BLaER1 (cell line): Measurements from ENCODE around the gene SYT9.

ENCODE experiments used
- H3K27ac ChIP-seq: shearing (Covaris generic); formaldehyde crosslinking; 2 replicates; pipeline ENCODE4 v1.8.1; 2022
- H3K27me3 ChIP-seq: shearing (Covaris generic); formaldehyde crosslinking; 2 replicates; pipeline ENCODE4 v1.8.1; 2022
- H3K36me3 ChIP-seq: shearing (Covaris generic); formaldehyde crosslinking; 2 replicates; pipeline ENCODE4 v1.8.1; 2022
- H3K4me1 ChIP-seq: shearing (Covaris generic); formaldehyde crosslinking; 2 replicates; pipeline ENCODE4 v1.8.1; 2022
- H3K4me2 ChIP-seq: shearing (Covaris generic); formaldehyde crosslinking; 2 replicates; pipeline ENCODE4 v1.8.1; 2022
- H3K4me3 ChIP-seq: shearing (Covaris generic); formaldehyde crosslinking; 2 replicates; pipeline ENCODE4 v1.8.1; 2022
- H3K9ac ChIP-seq: shearing (Covaris generic); formaldehyde crosslinking; 2 replicates; pipeline ENCODE4 v1.8.1; 2022
- H3K9me3 ChIP-seq: shearing (Covaris generic); formaldehyde crosslinking; 2 replicates; pipeline ENCODE4 v1.8.1; 2022
- H4K20me1 ChIP-seq: shearing (Covaris generic); formaldehyde crosslinking; 2 replicates; pipeline ENCODE4 v1.8.1; 2022
- Cebpa-rat ChIP-seq: shearing (Covaris generic); IDR thresholded peaks from 2 replicates; pipeline ENCODE4 v1.8.1; 2022

The SYT9 gene

DNA sequence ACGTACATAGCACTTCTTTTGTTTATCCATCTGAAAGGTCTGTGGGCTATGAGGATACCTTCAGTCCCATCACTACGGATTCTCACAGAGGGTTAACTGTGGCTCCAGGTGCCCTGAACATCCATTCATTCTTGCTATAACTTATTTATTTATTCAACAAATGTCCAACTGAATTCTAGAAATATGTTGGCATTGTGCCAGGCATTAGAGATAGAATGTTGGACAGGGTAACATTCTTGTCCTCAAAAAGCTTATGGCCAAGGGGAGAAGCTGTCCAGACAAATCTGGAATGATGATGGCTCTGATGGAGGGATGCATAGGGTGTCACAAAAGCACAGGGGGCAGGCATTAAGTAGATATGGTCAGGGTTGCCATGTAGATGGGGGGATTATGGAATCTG, 242.0 kb downstream of the SYT9 start:
- Histone ChIP-seq H3K4me2 (no peak overlapping the region), H3K27ac (no peak overlapping the region), H3K27me3 (no peaks in the 10 kb centered on the region), H3K36me3 (no peaks in the 10 kb centered on the region), H3K4me3 (no peak overlapping the region), H4K20me1 (no peaks in the 10 kb centered on the region), H3K9ac (no peak overlapping the region), H3K9me3 (no peaks in the 10 kb centered on the region), H3K4me1 (peaks cover 10% of the 10 kb centered on the region; the same call in 1 of the 2 replicates)
- no peak for TF ChIP-seq Cebpa-rat

DNA sequence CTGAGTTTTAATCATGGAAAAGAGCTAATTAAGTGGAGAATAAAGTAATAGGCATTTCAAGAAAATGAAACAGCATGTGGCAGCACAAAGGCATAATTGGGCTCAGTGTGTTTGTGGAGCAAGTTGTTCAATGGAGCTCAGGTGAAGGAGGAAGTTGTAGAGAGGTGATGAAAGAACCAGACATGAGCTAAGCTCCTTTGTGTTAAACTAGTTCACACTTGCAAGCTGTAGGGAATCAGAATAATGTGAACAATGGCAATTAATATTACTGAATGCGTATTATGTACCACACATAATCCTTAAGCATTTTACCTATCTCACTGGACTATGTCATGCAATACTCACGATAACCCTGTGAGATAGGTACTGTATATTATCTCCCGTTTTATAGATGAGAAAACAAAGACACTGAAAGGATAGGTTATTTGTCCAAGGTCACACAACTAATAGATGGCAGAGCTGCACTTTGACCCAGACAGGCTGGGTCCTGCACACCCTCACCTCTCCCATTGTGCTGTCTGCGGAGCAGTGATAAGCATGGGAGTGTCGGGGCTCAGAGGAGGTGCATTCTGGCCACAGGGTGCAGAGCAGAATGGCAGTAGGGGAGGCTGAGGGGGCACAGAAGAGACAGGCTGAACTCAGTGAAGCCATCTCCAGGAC, 242.5 kb downstream of the SYT9 start:
- Histone ChIP-seq H3K36me3 (no peaks in the 10 kb centered on the region), H3K27me3 (no peaks in the 10 kb centered on the region), H3K4me3 (no peak overlapping the region), H3K4me1 (peaks cover 10% of the 10 kb centered on the region; the same call in 1 of the 2 replicates), H3K9ac (no peak overlapping the region), H3K27ac (no peak overlapping the region), H4K20me1 (no peaks in the 10 kb centered on the region), H3K9me3 (no peaks in the 10 kb centered on the region), H3K4me2 (no peak overlapping the region)
- TF ChIP-seq Cebpa-rat = no peak

DNA sequence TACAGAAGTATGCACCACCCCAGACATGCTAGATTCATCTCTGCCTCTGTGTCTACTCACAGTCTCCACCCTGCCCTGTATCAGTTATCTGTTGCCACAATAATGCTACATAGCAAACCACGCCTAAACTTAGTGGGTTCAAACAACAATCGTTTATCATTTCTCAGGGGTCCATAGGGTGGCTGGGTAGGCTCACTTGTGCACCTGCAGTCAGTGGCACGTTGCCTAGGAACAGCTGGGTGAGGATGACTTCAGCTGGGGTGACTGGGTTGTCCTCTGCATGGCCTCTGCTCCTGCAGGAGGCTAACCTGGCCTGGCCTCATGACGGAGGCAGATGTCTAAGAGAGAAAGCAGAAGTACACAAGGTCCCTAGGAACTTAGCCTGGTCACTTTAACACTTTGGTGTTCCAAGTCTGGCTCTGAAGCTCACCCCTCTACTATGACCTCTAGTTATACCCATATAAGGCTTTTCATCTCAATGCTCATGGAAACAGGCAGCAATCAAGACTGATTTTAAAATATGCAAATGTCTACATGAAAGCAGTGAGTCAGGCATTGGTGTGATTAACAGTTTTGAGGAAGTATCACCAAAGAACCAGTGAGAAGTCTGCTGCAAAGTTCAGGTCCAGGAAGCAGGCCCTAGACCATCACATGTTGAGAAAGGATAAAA, 244.3 kb downstream of the SYT9 start:
- peaks cover 10% of the 10 kb centered on the region; the same call in 1 of the 2 replicates for H3K4me1 ChIP-seq
- no peak overlapping the region for H3K4me2 ChIP-seq
- H3K4me3 ChIP-seq = no peak overlapping the region
- no peaks in the 10 kb centered on the region for H4K20me1 ChIP-seq
- H3K27me3 ChIP-seq = no peaks in the 10 kb centered on the region
- no peaks in the 10 kb centered on the region for H3K9me3 ChIP-seq
- no peak overlapping the region for H3K27ac ChIP-seq
- H3K9ac ChIP-seq = no peak overlapping the region
- no peaks in the 10 kb centered on the region for H3K36me3 ChIP-seq
- TF ChIP-seq Cebpa-rat = no peak

DNA sequence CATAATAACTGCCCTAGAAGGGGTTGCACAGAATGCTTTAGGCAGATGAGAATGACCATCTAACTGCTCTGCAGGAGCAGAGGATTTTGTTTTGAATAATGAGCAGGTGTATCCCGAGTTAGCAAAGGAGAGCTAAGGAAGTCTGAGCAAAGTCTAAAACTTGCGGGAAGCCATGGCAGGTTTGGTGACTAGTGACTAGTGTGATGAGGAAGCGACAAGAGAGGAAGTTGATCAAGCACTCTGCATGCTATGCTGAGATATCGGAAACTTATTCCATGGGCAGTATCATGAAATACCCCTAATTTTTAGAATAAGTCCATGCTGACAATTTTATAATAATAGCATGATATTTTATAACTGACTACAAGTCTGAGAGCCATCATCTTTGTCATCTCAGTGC, 246.5 kb downstream of the SYT9 start:
- Histone ChIP-seq H3K27ac (no peak overlapping the region), H3K4me1 (peaks cover 10% of the 10 kb centered on the region; the same call in 1 of the 2 replicates), H3K4me3 (no peak overlapping the region), H3K36me3 (no peaks in the 10 kb centered on the region), H3K4me2 (no peak overlapping the region), H4K20me1 (no peaks in the 10 kb centered on the region), H3K27me3 (no peaks in the 10 kb centered on the region), H3K9ac (no peak overlapping the region), H3K9me3 (no peaks in the 10 kb centered on the region)
- TF ChIP-seq Cebpa-rat = no peak

DNA sequence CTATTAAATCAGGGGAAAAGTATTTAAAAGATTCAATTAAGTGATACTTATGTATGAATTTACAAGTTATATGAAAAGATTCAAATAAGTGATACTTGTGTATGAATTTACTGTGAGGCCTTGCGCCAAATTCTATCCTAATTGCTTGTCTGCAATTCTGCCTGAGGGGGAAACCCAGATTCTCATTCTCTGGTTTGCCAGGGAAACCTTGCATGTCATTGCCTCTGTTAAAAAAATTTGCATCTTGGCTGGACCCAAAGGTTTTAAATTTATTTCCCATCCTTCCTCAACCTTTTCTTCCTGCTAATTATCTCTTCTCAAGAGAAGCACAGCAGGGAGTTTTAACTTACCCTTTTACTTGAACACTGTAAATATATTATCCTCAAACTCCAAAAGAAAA, 247.4 kb downstream of the SYT9 start:
- no peaks in the 10 kb centered on the region for H3K9me3 ChIP-seq
- H3K27ac ChIP-seq = no peak overlapping the region
- no peaks in the 10 kb centered on the region for H3K27me3 ChIP-seq
- H3K4me3 ChIP-seq = no peak overlapping the region
- H3K9ac ChIP-seq = no peak overlapping the region
- H3K36me3 ChIP-seq = no peaks in the 10 kb centered on the region
- H3K4me1 ChIP-seq = peaks cover 10% of the 10 kb centered on the region; the same call in 1 of the 2 replicates
- H4K20me1 ChIP-seq = no peaks in the 10 kb centered on the region
- no peak overlapping the region for H3K4me2 ChIP-seq
- no peak for TF ChIP-seq Cebpa-rat

DNA sequence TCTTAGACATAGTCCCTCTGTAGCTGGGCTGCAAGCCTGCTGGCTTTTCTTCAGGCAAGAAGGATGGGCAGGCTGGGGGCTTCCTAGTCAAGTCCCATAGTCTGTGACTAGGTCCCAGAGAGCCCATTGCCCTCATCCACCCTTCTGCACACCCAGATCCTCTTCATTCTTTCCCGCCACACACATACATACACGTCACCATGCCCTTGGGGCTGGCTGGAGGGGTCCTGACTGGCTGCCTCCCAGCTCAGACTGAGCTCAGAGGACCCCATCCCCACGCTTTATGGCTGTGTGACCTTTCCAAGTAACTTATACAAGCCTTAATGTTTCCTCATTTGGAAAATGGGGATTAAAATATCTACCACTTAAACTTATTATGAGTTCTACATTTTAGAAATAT, 248.5 kb downstream of the SYT9 start:
- Histone ChIP-seq H3K4me2 (no peak overlapping the region), H3K9ac (no peak overlapping the region), H3K4me1 (peaks cover 10% of the 10 kb centered on the region; the same call in 1 of the 2 replicates), H4K20me1 (no peaks in the 10 kb centered on the region), H3K4me3 (no peak overlapping the region), H3K9me3 (no peaks in the 10 kb centered on the region), H3K36me3 (no peaks in the 10 kb centered on the region), H3K27ac (no peak overlapping the region), H3K27me3 (no peaks in the 10 kb centered on the region)
- TF ChIP-seq Cebpa-rat = no peak

DNA sequence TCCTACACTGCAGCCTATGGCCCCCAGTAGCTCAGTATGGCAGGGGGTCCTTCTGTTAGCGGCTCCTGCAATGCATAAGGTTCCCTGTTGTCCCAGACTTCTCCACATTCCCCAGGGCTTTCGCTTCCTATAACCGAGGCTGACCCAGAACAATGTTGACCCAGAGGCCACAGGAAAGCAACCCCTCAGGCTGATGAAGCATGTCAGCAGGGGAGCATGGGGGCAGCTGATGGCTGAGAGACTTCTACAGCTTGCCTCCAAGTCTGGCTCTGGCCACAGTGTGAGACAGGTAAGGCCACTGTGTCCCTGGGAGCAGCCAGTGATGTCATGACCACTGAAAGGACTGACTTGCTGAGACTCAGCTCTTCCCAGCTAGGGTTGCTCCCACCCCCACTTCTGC, 249.5 kb downstream of the SYT9 start:
- no peaks in the 10 kb centered on the region for H4K20me1 ChIP-seq
- no peak overlapping the region for H3K4me2 ChIP-seq
- no peak for TF ChIP-seq Cebpa-rat
- no peaks in the 10 kb centered on the region for H3K27me3 ChIP-seq
- no peaks in the 10 kb centered on the region for H3K9me3 ChIP-seq
- H3K4me3 ChIP-seq = no peak overlapping the region
- H3K4me1 ChIP-seq = peaks cover 7% of the 10 kb centered on the region; the same call in 1 of the 2 replicates
- H3K9ac ChIP-seq = no peak overlapping the region
- H3K27ac ChIP-seq = no peak overlapping the region
- H3K36me3 ChIP-seq = no peaks in the 10 kb centered on the region

DNA sequence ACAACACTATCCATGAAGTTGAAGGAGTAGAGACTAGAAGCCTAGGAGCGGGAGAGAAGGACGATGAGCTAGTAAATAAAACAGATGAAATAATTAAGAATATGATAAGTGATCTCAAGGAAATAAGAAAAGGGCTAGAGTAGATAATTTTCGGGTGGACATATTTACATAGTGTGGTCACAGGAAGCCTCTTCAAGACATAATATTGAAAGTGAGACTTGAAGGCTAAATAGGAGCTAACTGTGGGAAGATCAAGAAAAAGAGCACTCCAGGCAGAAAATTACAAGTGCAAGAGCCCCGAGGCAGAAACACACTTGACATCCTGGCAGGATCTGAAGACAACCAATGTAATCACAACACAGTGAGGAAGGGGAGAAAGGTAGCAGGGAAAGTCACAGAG, 250.2 kb downstream of the SYT9 start:
- Histone ChIP-seq H3K27ac (no peak overlapping the region), H3K9me3 (no peaks in the 10 kb centered on the region), H3K4me3 (no peak overlapping the region), H3K27me3 (no peaks in the 10 kb centered on the region), H4K20me1 (no peaks in the 10 kb centered on the region), H3K4me1 (peaks cover under 1% of the 10 kb centered on the region; the same call in 1 of the 2 replicates), H3K9ac (no peak overlapping the region), H3K4me2 (no peak overlapping the region), H3K36me3 (no peaks in the 10 kb centered on the region)
- TF ChIP-seq Cebpa-rat = no peak

DNA sequence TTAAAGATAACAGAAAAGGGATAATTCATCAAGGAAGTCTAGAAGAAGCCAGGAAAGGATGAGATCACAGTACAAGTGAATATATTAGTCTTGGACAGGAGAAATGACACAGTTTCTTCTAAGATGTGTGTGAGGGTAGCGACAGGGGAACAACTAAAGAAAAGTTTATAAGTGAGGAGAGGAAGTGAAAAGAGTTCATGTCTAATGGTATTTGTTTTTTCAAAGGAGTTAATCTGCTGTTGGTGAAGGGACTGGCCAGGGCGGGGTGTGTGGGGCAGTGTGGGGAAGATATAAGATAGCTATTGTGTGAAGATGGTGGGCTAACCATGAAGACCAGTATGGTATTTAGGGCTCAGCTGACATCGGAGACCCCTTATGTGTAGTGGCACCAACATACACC, 254.5 kb downstream of the SYT9 start:
- no peak for TF ChIP-seq Cebpa-rat

DNA sequence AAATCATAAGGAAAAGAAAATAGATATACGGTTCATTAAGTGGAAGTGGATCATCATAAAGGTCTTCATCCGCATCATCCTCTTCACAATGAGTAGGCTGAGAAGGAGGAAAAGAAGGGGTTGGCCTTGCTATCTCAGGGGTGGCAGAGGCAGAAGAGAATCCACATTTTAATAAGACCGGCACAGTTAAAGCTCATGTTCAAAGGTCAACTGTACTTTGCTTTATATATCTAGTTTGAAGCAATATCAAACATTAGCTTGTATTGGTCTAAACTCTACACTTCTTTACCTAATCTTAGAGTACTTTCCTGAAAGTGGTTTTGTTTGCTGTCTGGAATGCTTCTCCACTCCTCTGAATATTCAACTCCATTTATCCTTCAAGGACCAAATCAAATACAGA, 256.4 kb downstream of the SYT9 start:
- no peaks in the 10 kb centered on the region for H3K27me3 ChIP-seq
- TF ChIP-seq Cebpa-rat = no peak

More for the DNA sequence above, 254.5 kb downstream of the SYT9 start:
- H4K20me1 ChIP-seq = no peaks in the 10 kb centered on the region
- no peak overlapping the region for H3K9ac ChIP-seq
- H3K4me1 ChIP-seq = peaks cover 10% of the 10 kb centered on the region
- no peak overlapping the region for H3K4me2 ChIP-seq
- H3K4me3 ChIP-seq = no peak overlapping the region
- no peaks in the 10 kb centered on the region for H3K27me3 ChIP-seq
- no peak overlapping the region for H3K27ac ChIP-seq
- no peaks in the 10 kb centered on the region for H3K36me3 ChIP-seq
- H3K9me3 ChIP-seq = no peaks in the 10 kb centered on the region

More for the DNA sequence above, 256.4 kb downstream of the SYT9 start:
- Histone ChIP-seq H3K4me1 (peaks cover 28% of the 10 kb centered on the region), H3K36me3 (no peaks in the 10 kb centered on the region), H3K4me3 (no peak overlapping the region), H3K9ac (no peak overlapping the region), H3K9me3 (no peaks in the 10 kb centered on the region), H3K4me2 (no peak overlapping the region), H3K27ac (no peak overlapping the region), H4K20me1 (no peaks in the 10 kb centered on the region)
